NCI-H2029 (cell line): ENCODE measurements around the gene CCL16.
A peak's percentile ranks its signal among the peaks of the same experiment; 100 is the strongest.

Experiments
- DNase-seq: peaks from one replicate; lab custom pipeline; 2025; lab: John Stamatoyannopoulos, UW

The CCL16 gene

GRCh38 chr17:35936063-35936462 lies 45.2 kb downstream of the CCL16 start:
- DNase-seq, result no peak

DNA sequence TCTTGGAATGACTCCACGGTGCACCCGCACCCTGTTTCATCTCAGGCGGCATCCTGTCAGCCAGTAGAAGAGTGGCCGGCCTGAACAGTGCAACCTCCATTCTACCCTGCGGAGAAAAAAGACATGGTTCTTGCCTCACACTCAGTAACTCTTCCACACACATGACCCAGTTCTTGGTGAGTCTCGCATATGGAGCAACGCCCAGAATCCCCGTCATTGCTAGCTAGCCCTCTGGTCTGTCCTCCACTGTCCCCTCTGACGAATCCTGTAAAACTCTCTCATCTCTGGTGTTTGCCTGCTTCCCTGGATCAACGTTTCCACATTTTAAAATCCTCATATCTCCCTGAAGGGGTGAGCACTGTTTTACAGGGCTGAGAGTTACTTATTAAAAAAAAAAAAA lies 46.5 kb downstream of the CCL16 start:
- DNase-seq, result no peak

DNA sequence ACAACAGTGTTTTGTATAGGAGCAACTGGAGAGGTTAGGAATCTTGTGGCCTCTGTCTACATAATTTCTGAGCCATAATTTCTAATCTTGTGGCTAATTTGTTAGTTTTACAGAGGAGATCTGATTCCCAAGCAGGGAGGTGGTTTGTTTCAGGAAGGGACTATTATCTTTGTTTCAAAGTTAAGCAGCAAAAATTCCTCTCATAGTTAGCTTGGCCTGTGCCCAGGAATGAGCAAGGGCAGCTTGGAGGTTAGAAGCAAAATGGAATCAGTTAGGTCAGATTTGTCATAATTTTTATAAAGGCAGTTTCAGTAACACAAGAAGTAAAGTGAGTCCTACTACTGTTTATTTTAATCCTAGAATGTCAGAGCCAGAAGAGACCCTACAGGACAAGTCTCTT lies 48.7 kb downstream of the CCL16 start:
- DNase-seq, result no peak

DNA sequence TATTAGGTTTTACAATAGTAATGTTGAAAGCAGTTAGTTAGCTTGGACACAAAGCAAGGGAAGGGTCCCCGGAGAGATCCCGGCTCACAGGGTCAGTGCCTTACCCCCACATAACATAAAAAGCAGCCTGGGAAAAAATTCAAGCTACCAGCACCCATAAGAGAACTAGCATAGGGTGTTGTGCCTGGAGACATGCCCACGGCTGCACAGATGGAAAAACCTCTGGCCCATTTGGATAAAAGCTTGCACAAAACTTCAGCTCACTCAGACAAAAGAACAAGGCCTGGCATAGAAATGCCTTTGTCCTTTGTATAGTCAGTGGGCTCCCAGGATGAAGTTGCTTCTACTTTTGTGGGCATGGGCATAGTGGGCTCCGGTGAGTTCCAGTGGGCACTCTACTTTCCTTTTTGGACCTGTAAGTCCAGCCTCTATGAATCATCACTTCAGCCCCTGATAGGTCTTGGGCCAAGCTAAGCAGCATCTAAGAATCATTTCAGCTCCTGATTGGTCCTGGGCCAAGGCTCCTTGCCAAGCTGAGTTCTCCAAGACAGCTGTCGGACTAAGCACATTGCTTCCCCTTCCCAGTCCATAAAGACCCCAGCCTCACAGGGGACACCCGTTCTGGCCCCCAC lies 49.4 kb downstream of the CCL16 start:
- no peak for DNase-seq

- peak; percentile 59 for DNase-seq
These were observed 50.9 kb downstream of the CCL16 start, which contains the start of gene RDM1 for GRCh38 chr17:35930211-35931065. Gene RDM1, minus strand, starts transcription at chr17:35930773. Its CDS starts 46 bp downstream, at chr17:35930727.

- DNase-seq, result no peak
These were observed 53.6 kb downstream of the CCL16 start for GRCh38 chr17:35927714-35928113.
